GM12878 (cell line): Measurements from ENCODE around the gene ARHGAP6. TPM values are rescaled to one million over a fixed set of nuclear protein-coding genes. Genes with fewer than 3 reads are reported as not detected.

ENCODE experiments used
- ATAC-seq: fragments of 200-7000 bp; cut with Tn5 transposase; 3 replicates; pipeline ENCODE4 v1.9.1; 2020; ENCODE audit warnings: mild to moderate bottlenecking, moderate library complexity
- BruUV-seq: library from RNA; stranded (reverse); fragments of 400-500 nt; replicated peaks from 2 replicates; lab custom pipeline; 2021; lab: Mats Ljungman, UMichigan
- CTCF ChIA-PET: fragments of 300-600 bp; sonication (Branson Sonifier 250); formaldehyde crosslinking; extraction: SDS; loops from one replicate; lab custom pipeline; 2021; ENCODE audit warnings: inconsistent platforms; lab: Yijun Ruan, JAX
- POLR2A ChIA-PET: fragments of 350-600 bp; formaldehyde crosslinking; extraction: SDS; loops from one replicate; lab custom pipeline; 2021; ENCODE audit warnings: inconsistent platforms; lab: Charles Lee
- RAD21 ChIA-PET: fragments of 300-600 bp; sonication (Branson Sonifier 250); formaldehyde crosslinking; loops from one replicate; lab custom pipeline; 2023; ENCODE audit warnings: antibody characterized with exemption; ENCODE audit not compliant: unreplicated experiment; lab: Charles Lee
- SMC1A ChIA-PET: fragments of 300-600 bp; sonication (Branson Sonifier 250); formaldehyde crosslinking; loops from one replicate; lab custom pipeline; 2023; ENCODE audit not compliant: unreplicated experiment, uncharacterized antibody; lab: Charles Lee
- DNase-seq: peaks from one replicate; pipeline ENCODE4 v3.0.0-alpha.2; 2011; ENCODE audit warnings: low read depth, low spot score
- FAIRE-seq: peaks from 3 replicates; lab custom pipeline; 2011; peaks lifted over from hg19 to GRCh38; lab: Jason Lieb, UNC
- H2AFZ ChIP-seq: 2 replicates; pipeline ENCODE4 v1.6.0; 2011; ENCODE audit warnings: low read depth, low read length, control low read depth; ENCODE audit not compliant: control insufficient read depth
- H3K27ac ChIP-seq: 2 replicates; pipeline ENCODE4 v1.5.1; 2011; ENCODE audit warnings: control low read depth; ENCODE audit not compliant: control insufficient read depth, insufficient read depth
- H3K27me3 ChIP-seq, 2 experiments: replicated peaks in 1 of 2; 2 replicates each; pipeline versions ENCODE4 v1.6.0 to v1.6.1; 2011; ENCODE audit warnings: low read length in 1 of 2; ENCODE audit not compliant: control insufficient read depth in 2 of 2, insufficient read depth in 2 of 2
- H3K36me3 ChIP-seq, 2 experiments: 2 replicates each; pipeline ENCODE4 v1.5.1; 2011; ENCODE audit warnings: low read length in 1 of 2; ENCODE audit not compliant: control insufficient read depth in 2 of 2, insufficient read depth in 2 of 2
- H3K4me1 ChIP-seq: 2 replicates; pipeline ENCODE4 v1.6.1; 2011; ENCODE audit warnings: mild to moderate bottlenecking, low read length, moderate library complexity, mixed read lengths; ENCODE audit not compliant: control insufficient read depth, insufficient read depth
- H3K4me2 ChIP-seq: 2 replicates; pipeline ENCODE4 v1.6.0; 2011; ENCODE audit warnings: control low read depth; ENCODE audit not compliant: control insufficient read depth, insufficient read depth
- H3K4me3 ChIP-seq: fragments of 200-600 bp; sonication (generic); 2 replicates; pipeline ENCODE4 v1.5.1; 2016
- H3K79me2 ChIP-seq: 2 replicates; pipeline ENCODE4 v1.6.0; 2011; ENCODE audit warnings: low read length; ENCODE audit not compliant: control insufficient read depth, insufficient read depth
- H3K9ac ChIP-seq: 2 replicates; pipeline ENCODE4 v1.8.0; 2011; ENCODE audit warnings: low read length, control low read depth, mixed read lengths; ENCODE audit not compliant: control insufficient read depth, insufficient read depth
- H3K9me3 ChIP-seq: replicated peaks from 3 replicates; pipeline ENCODE4 v1.5.1; 2011; ENCODE audit warnings: mild to moderate bottlenecking, low read length; ENCODE audit not compliant: control insufficient read depth, insufficient read depth
- H4K20me1 ChIP-seq: 2 replicates; pipeline ENCODE4 v1.6.0; 2011; ENCODE audit not compliant: control insufficient read depth, insufficient read depth
- ATF2 ChIP-seq: IDR thresholded peaks from 2 replicates; pipeline ENCODE4 v1.6.1; 2012; ENCODE audit warnings: low read length, inconsistent platforms
- BACH1 ChIP-seq: fragments of 450-650 bp; IDR thresholded peaks from 2 replicates; pipeline ENCODE4 v1.6.1; 2017; ENCODE audit warnings: mild to moderate bottlenecking, borderline replicate concordance
- CBX5 ChIP-seq: sonication (generic); IDR thresholded peaks from 2 replicates; pipeline ENCODE4 v1.6.1; 2016; ENCODE audit warnings: low read depth, moderate library complexity, mild to moderate bottlenecking, inconsistent platforms
- EED ChIP-seq: sonication (generic); IDR thresholded peaks from 2 replicates; pipeline ENCODE4 v1.6.1; 2016; ENCODE audit warnings: antibody characterized with exemption, low read depth
- HCFC1 ChIP-seq: fragments of 150-350 bp; IDR thresholded peaks from 2 replicates; pipeline ENCODE4 v1.6.1; 2014; ENCODE audit warnings: low read length
- IKZF1 ChIP-seq: fragments of 450-650 bp; conservative IDR thresholded peaks from 2 replicates; pipeline ENCODE4 v1.6.1; 2017; ENCODE audit warnings: antibody characterized with exemption, mild to moderate bottlenecking
- IKZF2 ChIP-seq, 2 experiments: fragments of 450-650 bp; IDR thresholded peaks; 2 replicates each; pipeline ENCODE4 v1.6.1; 2017; ENCODE audit warnings: mild to moderate bottlenecking in 2 of 2, moderate library complexity in 2 of 2
- POLR2A ChIP-seq: IDR thresholded peaks from 2 replicates; pipeline ENCODE4 v1.6.1; 2011; ENCODE audit warnings: low read depth, mild to moderate bottlenecking, low read length
- STAT1 ChIP-seq: fragments of 450-650 bp; conservative IDR thresholded peaks from 2 replicates; pipeline ENCODE4 v1.6.1; 2014; ENCODE audit warnings: antibody characterized with exemption, mild to moderate bottlenecking
- USF2 ChIP-seq: IDR thresholded peaks from 2 replicates; pipeline ENCODE4 v1.6.1; 2011; ENCODE audit warnings: low read depth, low read length, improper control_type of control experiment, borderline replicate concordance
- WRNIP1 ChIP-seq: IDR thresholded peaks from 2 replicates; pipeline ENCODE4 v1.6.1; 2011; ENCODE audit warnings: low read depth, low read length, improper control_type of control experiment, borderline replicate concordance
- YBX1 ChIP-seq: fragments of 450-650 bp; IDR thresholded peaks from 2 replicates; pipeline ENCODE4 v1.6.1; 2016; ENCODE audit warnings: antibody characterized with exemption
- WGBS: methylation state at CpG from one replicate; pipeline ENCODE4 v1.1.6; 2016; ENCODE audit warnings: low lambda C conversion rate; ENCODE audit not compliant: insufficient replicate concordance, insufficient coverage; ENCODE audit errors: missing lambda C conversion rate; 5-methylcytosine and 5-hydroxymethylcytosine counted together
- in situ Hi-C: fragments of 300-500 bp; cut with MboI; formaldehyde crosslinking; loops from 9 replicates; pipeline ENCODE4 v1.14.3; 2018; ENCODE audit warnings: mixed read lengths
- intact Hi-C: fragments of 100-400 bp; cut with micrococcal nuclease; formaldehyde crosslinking; loops from one replicate; pipeline ENCODE4 v1.14.2; 2022; ENCODE audit not compliant: unreplicated experiment
- polyA plus RNA-seq, 11 experiments: library from polyadenylated mRNA; depleted of rRNA in 4 of 11; unstranded in 6 of 11; stranded (reverse) in 5 of 11; fragments of >200 nt; fragmentation: Nextera tagmentation in 4 of 11; fragmentation: Illumina TruSeq in 1 of 11; extraction: Ambion mirVana in 4 of 11; extraction: Trizol in 1 of 11; gene quantifications; 1 replicate in 1 of 11; 2 replicates in 10 of 11; pipeline versions ENCODE4 v1.2.1 to v1.2.3, GENCODE V29; 2011 to 2016; ENCODE audit warnings: inconsistent platforms in 2 of 11, missing spikeins in 2 of 11, low read depth in 1 of 11
- total RNA-seq, 4 experiments: library from RNA; depleted of rRNA in 3 of 4; stranded (reverse); fragments of >200 nt in 3 of 4; fragmentation: Illumina TruSeq in 1 of 4; extraction: Trizol in 1 of 4; gene quantifications; 2 replicates each; pipeline versions ENCODE4 v1.2.1 to v1.2.3, GENCODE V29; 2013 to 2021

Gene ARHGAP6
- total and polyA plus RNA-seq, 10 of the 15 experiments (the other 5 are each of a cell fraction or from before 2014, with no cell fraction given) = 0.20 to 1.8 (median 0.76) TPM

GRCh38 chrX:11117745-11118144 is 548.0 kb downstream of the ARHGAP6 start:
- BruUV-seq = no TSS peak
- intact Hi-C loops = no loop called here
- no peak overlapping the region for H3K4me2 ChIP-seq
- no peak for DNase-seq
- no peaks in the 10 kb centered on the region; the same call in 1 of the 2 replicates for H3K4me1 ChIP-seq
- no peak for ATAC-seq
- FAIRE-seq = no peak
- RAD21 ChIA-PET = no interaction called here
- no peaks in the 10 kb centered on the region for H4K20me1 ChIP-seq
- no peak overlapping the region for H3K27ac ChIP-seq
- peaks cover 13% of the 10 kb centered on the region for H3K79me2 ChIP-seq
- CTCF ChIA-PET = no interaction called here
- WGBS = 51% methylated on average over 3 of the region's 3 CpGs
- no peaks in the 10 kb centered on the region for H3K27me3 ChIP-seq
- SMC1A ChIA-PET = no interaction called here
- no peak overlapping the region for H3K9ac ChIP-seq
- no peak overlapping the region for H2AFZ ChIP-seq
- POLR2A ChIA-PET = no interaction called here
- peaks cover 6 to 7% of the 10 kb centered on the region in 2 experiments for H3K36me3 ChIP-seq
- TF ChIP-seq ATF2 = no peak
- TF ChIP-seq EED = no peak
- no peak for TF ChIP-seq IKZF1
- no peak for TF ChIP-seq USF2
- no peak for TF ChIP-seq BACH1
- TF ChIP-seq STAT1 = no peak
- TF ChIP-seq POLR2A = no peak
- TF ChIP-seq YBX1 = no peak
- no peak for TF ChIP-seq IKZF2 (IDR thresholded peaks at IDR 0.05)
- TF ChIP-seq WRNIP1 = no peak
- no peak for TF ChIP-seq HCFC1
- TF ChIP-seq CBX5 = no peak
- in situ Hi-C loops = loop anchor here (25.0 kb wide), 1 partner anchor 1130 kb away; no protein-coding TSS in a partner anchor
- no peak overlapping the region for H3K4me3 ChIP-seq
- H3K9me3 ChIP-seq = no peaks in the 10 kb centered on the region
